B cell (primary cell): ENCODE results near the gene MAP1B.

ENCODE experiments used
- CTCF ChIP-seq: fragments of 200-600 bp; IDR thresholded peaks from one replicate; pipeline ENCODE4 v1.8.0; 2022; ENCODE audit warnings: antibody characterized with exemption, mild to moderate bottlenecking
- EZH2 ChIP-seq: IDR thresholded peaks from 2 replicates; pipeline ENCODE4 v1.6.1; 2012; ENCODE audit warnings: borderline replicate concordance, low read depth, mild to moderate bottlenecking, moderate library complexity, low read length; ENCODE audit not compliant: insufficient read depth, poor library complexity, severe bottlenecking

DNA sequence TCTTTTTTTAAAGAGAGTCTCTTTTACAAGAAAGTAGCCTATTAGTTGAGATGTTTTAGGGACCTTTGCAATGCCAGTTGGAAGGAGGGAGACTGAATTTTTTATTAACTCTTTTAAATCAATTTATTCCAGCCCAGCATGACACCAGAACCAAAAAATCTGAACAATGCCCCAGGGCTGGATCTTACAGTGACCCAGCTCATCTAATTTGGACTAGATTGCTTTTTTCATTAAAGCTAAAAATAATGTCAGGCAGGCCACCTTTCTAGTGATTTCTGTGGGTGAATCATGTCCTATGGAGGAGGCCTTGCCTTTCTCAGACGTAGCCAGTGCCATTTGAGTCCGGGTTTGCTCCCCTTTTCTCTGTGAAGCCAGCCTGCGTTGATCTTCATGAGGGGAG, 38.8 kb downstream of the MAP1B start:
- TF ChIP-seq CTCF = no peak
- TF ChIP-seq EZH2 = no peak
